GM19099 (cell line): Measurements from ENCODE around the gene DDB1.
A peak's percentile ranks its signal among the peaks of the same experiment; 100 is the strongest.

Source experiments
- POLR2A ChIP-seq: IDR thresholded peaks from 3 replicates; pipeline ENCODE4 v1.6.1; 2011; ENCODE audit warnings: low read depth; ENCODE audit not compliant: insufficient read length; ENCODE audit errors: extremely low read depth

The DDB1 gene

DNA sequence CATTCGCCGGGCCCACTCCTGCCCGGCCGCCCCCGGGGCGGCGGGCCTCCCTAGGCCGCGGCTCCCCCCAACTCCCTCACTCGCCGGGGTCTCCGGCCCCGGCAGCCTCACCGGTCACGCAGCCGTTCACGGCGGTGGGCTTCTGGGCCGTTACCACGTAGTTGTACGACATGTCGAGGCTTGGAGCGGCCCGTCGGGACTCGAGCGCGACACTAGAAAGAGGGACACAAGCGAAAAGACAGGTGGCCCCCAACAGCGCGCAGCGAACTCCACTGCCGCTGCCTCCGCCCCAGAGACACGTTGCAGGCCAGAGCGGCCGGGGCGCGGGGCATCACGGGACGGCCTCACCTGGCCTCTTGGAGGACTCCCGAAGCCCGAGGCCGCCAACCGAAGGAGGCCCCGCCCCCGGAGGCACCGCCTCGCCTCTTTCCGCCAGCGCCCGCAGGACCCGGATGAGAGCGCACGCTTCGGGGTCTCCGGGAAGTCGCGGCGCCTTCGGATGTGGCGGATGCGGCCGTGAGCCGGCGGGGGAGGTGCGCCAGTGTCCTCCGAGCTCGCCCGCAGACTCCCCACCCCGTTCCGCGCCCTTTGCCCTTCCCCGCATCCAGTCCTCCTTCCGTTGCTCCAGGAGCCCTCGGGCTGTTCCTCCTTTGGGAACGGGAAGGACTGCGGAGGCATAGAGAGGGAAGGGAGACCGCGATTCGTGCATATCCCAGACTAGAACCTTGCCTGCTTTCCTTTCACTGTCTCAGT lies at the start of gene DDB1, which contains the start of gene TKFC:
Gene DDB1, minus strand, starts transcription at position 309 of the 753 bp plus-strand sequence. Its CDS starts 137 bp downstream, at position 172.
Gene TKFC, plus strand, starts transcription at position 432 of the 753 bp plus-strand sequence. CDS start 1,501 bp downstream, outside the sequence.
- TF ChIP-seq POLR2A = peak; percentile 95

DNA sequence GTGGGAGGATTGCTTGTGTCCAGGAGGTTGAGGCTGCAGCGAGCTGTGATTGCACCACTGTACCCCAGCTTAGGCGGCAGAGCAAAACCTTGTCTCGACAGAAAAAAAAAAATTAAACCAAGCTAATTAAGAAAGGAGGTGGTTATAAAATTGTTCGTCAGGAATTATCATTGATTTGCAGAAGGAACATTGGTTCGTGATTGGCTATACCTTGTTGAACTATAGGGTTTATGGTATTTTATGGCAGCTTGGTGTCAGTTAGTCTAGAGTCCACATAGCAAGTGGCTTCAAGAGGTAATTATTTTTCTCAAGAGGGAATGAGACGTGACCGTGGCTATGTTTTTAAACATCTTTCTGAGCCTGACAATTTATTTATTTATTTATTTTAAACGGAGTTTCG lies 48.0 kb upstream of the DDB1 start:
- no peak for TF ChIP-seq POLR2A

DNA sequence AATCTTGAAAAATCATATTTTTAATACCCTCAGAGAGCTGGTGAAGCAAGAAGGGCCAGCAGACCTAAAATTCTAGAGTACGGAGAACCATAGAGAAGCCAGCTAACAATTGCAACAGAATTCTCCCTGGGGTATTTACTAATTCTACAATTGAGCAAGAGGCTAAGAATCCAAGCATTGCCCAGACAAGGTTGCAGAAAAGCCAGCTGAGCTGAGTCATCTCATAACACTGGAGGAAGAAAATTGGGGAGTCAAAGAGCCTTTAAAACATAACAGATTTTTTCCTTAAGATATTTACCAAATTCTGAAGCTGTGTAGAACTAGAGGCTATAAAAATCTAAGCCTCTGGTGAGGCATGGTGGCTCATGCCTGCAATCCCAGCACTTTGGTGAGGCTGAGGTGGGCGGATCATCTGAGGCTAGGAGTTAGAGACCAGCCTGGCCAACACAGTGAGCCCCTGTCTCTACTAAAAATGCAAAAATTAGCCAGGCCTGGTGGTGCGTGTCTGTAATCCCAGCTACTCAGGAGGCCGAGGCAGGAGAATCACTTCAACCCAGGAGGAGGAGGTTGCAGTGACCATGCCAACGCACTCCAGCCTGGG lies 45.9 kb upstream of the DDB1 start:
- TF ChIP-seq POLR2A = no peak

DNA sequence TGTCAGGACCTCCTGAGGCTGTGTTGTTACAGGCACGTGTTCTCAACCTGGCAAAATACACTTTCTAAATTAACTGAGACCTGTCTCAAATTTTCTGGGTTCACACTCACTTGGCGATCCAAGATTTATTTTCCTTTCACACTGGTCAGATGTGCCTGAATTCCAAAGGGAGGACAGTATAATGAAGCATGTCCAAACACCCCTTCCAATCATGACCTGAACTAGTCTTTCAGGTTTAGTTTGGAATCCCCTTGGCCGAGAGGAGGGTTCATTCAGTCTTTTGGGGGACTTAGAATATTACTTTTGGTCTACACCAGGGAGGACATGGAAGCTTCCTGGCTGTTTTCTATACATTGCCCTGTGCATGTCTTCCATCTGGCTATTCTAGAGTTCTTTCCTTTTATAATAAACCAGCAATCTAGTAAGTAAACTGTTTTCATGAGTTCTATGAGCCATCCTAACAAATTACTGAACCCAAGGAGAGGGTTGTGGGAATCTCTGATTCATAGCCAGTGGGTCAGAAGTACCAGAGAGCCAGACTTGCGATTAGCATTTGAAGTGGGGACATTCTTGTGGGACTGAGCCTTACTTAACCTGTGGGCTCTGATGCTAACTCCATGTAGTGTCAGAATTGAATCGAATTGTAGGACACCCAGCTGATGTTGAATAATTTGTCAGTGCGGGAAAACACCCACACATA lies 44.7 kb upstream of the DDB1 start:
- no peak for TF ChIP-seq POLR2A

DNA sequence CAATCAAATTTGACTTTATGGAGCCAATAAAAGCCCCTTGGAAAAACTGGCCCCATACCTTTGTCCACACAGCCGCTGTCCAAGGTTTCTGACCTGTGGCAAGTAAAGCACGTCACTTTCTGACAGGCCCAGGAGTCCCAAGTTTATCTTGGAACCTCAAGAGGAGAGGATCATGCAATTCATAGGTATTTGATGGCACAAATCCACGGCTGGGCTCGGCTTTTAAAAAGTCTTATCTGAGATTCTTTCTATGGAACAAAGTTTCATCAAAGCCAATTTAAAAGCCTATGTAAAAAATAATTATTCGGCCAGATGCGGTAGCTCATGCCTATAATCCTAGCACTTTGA lies 42.8 kb upstream of the DDB1 start:
- no peak for TF ChIP-seq POLR2A

DNA sequence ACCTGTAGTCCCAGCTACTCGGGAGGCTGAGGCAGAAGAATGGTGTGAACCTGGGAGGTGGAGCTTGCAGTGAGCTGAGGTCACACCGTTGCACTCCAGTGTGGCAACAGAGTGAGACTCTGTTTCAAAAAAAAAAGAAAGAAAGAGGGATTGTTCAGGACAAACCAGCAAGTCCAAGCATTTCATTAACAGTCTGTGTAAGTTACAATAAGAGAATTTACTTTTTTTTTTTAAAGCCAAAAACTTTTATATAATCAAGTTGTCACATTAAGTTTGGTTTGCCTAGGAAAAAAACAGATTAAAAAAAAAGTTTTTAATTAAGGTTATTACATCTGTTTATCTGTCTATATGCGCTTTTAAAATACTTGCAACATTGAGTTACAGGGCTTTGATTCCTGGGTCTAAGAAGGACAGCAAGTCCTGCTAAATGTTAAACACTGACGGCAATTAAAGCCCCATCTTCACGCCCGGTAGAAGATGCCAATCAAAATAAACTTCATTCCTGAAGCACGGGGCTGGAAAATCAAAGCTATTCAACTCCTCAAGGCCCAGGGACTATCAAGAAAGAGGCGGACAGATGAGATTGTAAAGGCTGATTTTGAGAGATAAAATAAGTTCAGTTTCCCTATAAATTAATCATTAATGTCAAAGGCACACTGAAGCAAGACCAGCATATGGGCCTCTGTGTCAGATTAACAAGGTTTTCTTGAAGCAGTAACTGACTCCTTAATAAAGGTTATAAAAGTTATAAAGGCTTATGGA lies 39.9 kb upstream of the DDB1 start:
- no peak for TF ChIP-seq POLR2A

DNA sequence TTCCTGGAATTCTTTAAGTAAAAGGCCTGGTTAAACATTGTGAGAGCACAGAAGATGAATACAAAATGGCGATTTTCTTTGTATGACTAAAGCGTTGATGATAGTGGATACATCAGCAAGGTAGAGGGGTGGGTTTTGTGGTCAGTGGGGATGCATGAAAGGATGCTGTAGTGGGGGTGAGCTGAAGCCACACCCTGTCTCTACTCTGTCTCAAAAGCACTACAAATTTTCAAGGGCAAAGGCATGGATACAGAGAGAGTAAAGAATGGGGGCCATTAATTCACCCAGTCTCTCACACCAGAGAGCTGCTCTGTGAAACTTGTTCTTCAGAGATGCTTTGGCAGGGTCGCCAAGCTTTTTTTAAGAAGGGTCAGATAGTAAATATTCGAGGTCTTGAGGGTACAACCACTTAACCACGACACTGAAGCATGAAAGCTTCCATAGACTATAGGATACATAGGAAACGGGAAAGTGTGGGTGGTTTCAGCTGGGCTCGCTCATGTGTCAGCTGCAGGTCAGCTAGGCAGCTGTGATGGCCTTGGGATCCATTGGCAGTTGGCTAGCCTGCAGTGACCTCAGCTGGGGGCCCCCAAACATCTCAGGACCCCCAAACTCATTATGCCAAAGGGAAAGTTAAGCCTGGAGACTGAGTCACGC lies 37.6 kb upstream of the DDB1 start:
- no peak for TF ChIP-seq POLR2A

DNA sequence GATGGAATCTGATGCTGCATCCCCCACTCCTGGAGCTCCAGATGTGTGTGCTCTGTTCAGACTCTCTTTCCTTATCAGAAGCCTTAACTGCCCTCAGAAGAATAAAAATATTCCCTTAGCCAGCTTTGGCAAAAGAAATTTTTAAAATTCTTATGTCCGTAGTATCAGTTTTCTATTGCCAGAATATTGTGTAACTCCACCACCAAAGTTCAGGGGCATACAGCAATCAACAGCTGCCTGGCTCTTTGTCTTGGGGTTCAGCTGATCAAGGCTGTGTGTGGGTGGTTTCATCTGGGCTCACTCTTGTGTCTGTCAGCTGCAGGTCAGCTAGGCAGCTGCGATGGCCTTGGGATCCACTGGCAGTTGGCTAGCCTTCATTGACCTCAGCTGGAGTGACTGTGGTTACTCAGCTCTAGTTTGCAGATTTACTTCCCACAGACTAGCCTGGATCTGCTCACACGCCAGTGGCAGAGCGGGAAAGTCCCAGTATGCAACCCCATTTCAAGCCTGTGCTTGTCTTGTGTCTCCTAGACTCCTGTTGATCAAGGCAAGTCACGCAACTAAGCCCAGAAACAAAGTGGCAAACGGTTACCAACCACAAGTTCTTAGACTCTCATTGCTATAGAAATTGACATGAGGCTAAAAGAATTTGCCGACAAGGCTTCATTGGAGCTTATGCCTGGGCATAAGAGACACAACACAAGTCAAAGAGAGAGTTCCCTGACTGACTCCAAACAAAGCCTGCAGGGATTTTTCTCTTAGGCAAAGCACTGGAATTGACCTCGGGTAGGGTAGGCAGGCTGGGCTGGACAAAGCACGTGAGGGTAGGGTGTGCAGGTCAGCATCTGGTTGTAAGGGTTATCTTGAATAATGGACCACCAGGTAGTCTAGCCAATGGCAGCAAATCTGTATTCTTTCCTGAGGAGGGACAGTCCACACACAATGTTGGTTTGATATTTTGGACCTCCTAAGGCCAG lies 36.8 kb upstream of the DDB1 start:
- no peak for TF ChIP-seq POLR2A

DNA sequence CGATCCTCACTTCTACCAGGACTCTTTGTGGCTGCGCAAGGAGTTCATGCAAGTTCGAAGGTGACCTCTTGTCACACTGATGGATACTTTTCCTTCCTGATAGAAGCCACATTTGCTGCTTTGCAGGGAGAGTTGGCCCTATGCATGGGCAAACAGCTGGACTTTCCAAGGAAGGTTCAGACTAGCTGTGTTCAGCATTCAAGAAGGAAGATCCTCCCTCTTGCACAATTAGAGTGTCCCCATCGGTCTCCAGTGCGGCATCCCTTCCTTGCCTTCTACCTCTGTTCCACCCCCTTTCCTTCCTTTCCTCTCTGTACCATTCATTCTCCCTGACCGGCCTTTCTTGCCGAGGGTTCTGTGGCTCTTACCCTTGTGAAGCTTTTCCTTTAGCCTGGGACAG lies 35.7 kb upstream of the DDB1 start:
- TF ChIP-seq POLR2A = no peak

DNA sequence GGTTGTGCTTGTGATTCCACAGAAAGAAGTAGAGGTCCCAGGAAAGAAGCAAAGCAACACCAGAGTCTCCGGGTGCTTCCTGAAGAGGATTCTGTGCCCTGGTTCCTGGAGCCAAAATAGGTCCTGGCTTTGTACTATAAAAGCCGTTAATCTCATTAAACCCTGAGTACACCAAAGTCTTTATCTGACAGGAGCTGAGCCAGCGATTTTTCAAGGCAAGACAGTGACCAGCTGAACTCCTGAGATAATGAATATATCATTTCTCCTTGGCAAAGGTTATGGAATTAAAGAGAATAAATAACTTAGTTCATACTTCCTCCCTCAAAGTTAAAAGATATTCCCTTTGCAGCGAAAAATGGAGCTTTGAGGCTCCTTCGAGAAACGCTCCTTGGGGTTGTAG lies 34.5 kb upstream of the DDB1 start:
- no peak for TF ChIP-seq POLR2A

DNA sequence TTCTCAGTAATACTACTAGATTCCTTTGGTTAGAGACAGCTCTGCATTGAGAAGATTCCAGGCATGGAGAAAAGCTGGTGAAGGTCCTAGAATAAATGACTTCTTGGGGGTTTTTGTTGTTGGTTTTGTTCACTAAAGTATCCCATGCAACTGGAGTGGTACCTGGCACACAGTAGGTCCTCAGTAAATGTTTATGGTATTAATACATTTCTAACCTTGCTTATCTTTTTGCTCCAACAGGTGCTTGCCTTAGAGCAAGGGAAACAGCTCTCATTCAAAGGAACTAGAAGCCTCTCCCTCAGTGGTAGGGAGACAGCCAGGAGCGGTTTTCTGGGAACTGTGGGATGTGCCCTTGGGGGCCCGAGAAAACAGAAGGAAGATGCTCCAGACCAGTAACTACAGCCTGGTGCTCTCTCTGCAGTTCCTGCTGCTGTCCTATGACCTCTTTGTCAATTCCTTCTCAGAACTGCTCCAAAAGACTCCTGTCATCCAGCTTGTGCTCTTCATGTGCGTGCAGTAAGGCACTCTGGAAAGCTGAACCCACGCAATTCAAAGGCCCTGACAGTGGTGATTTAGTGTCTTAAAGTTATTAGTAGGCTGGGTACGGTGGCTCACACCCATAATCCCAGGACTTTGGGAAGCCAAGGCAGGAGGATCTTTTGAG lies 31.2 kb upstream of the DDB1 start:
- no peak for TF ChIP-seq POLR2A

DNA sequence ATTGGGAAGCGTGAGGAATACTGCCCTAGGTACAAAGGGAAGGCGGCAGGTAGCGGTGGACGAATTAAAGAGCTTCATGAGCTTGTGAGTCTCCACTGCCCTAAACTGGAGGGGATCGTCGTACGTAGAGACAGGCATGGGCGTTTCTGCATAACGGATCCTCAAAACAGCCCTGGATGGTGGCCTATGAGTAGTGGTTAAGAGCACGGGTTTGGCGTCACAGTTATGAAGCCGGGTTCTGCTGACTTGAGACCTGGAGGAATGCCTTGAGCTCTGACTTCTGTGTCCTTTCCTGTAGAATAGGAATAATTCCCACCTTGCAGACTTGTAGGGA lies 29.6 kb upstream of the DDB1 start:
- no peak for TF ChIP-seq POLR2A
